ENCODE results near the gene NFIA.

NFIA gene

GRCh38 chr1:61313906-61314422, 231.6 kb downstream of the NFIA start:
- Histone ChIP-seq H4K20me1 (ENCODE audit: insufficient read depth, low read length, poor library complexity, severe bottlenecking) (no peaks in the 10 kb centered on the region), H2AFZ (ENCODE audit: low read length) (no peak overlapping the region), H3K36me3 (ENCODE audit: insufficient read depth, low read length) (no peaks in the 10 kb centered on the region), H3K27me3 (ENCODE audit: insufficient read depth, low read length, poor library complexity, severe bottlenecking) (no peaks in the 10 kb centered on the region), H3K4me2 (ENCODE audit: low read depth, low read length, poor library complexity, severe bottlenecking) (no peak overlapping the region), H3K9me2 (replicated peaks; ENCODE audit: low read depth, low read length) (no peaks in the 10 kb centered on the region), H3K9me3 (ENCODE audit: insufficient read depth, low read depth, low read length) (no peaks in the 10 kb centered on the region), H3K9ac (ENCODE audit: low read depth, low read length, poor library complexity, severe bottlenecking) (no peak overlapping the region), H3F3A (ENCODE audit: low read depth) (no peaks in the 10 kb centered on the region), H3K4me3 (ENCODE audit: low read length, poor library complexity, severe bottlenecking) (no peak overlapping the region), H3K79me2 (ENCODE audit: insufficient read depth, low read length) (no peaks in the 10 kb centered on the region), H3K4me1 (ENCODE audit: insufficient read depth, low read length, poor library complexity, severe bottlenecking) (no peaks in the 10 kb centered on the region)
- TF ChIP-seq CTCF (conservative IDR thresholded peaks at IDR 0.05; ENCODE audit: low read length) = no peak
- TF ChIP-seq EZH2phosphoT487 (IDR thresholded peaks at IDR 0.05; ENCODE audit: borderline replicate concordance) = no peak

- Histone ChIP-seq H3K36me3 (ENCODE audit: insufficient read depth, low read length) (no peaks in the 10 kb centered on the region), H4K20me1 (ENCODE audit: insufficient read depth, low read length, poor library complexity, severe bottlenecking) (no peaks in the 10 kb centered on the region), H3K4me2 (ENCODE audit: low read depth, low read length, poor library complexity, severe bottlenecking) (no peak overlapping the region), H3K4me3 (ENCODE audit: low read length, poor library complexity, severe bottlenecking) (no peak overlapping the region), H3K27me3 (ENCODE audit: insufficient read depth, low read length, poor library complexity, severe bottlenecking) (no peaks in the 10 kb centered on the region), H3K9me3 (ENCODE audit: insufficient read depth, low read depth, low read length) (no peaks in the 10 kb centered on the region), H3K9ac (ENCODE audit: low read depth, low read length, poor library complexity, severe bottlenecking) (no peak overlapping the region), H2AFZ (ENCODE audit: low read length) (no peak overlapping the region), H3K9me2 (replicated peaks; ENCODE audit: low read depth, low read length) (no peaks in the 10 kb centered on the region), H3K79me2 (ENCODE audit: insufficient read depth, low read length) (no peaks in the 10 kb centered on the region), H3K4me1 (ENCODE audit: insufficient read depth, low read length, poor library complexity, severe bottlenecking) (no peaks in the 10 kb centered on the region), H3F3A (ENCODE audit: low read depth) (no peaks in the 10 kb centered on the region)
- TF ChIP-seq EZH2phosphoT487 (IDR thresholded peaks at IDR 0.05; ENCODE audit: borderline replicate concordance) (no peak), CTCF (conservative IDR thresholded peaks at IDR 0.05; ENCODE audit: low read length) (no peak)
Measured at GRCh38 chr1:61315011-61315410, 232.7 kb downstream of the NFIA start.

DNA sequence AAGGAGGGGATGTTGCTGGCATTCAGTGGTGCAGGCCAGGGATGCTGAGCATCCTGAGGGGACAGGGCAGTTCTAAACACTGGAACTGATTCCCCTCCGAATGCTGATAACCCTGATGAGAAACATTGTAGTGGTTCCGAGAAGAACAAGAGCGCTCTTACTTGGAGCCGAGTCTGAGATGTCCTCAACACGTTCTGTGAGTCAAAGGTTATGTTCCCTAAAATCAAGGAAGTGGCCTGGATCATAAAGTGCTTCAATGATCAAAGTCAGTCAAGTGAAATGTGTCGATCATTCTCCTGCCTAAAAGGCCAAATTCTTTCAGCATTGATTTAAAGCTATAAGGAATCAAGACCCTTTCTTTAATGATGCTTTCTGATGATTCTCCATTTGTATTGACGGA, 234.1 kb downstream of the NFIA start:
- Histone ChIP-seq H3K4me1 (ENCODE audit: insufficient read depth, low read length, poor library complexity, severe bottlenecking) (no peaks in the 10 kb centered on the region), H3K9me2 (replicated peaks; ENCODE audit: low read depth, low read length) (no peaks in the 10 kb centered on the region), H3F3A (ENCODE audit: low read depth) (no peaks in the 10 kb centered on the region), H2AFZ (ENCODE audit: low read length) (no peak overlapping the region), H3K4me3 (ENCODE audit: low read length, poor library complexity, severe bottlenecking) (no peak overlapping the region), H3K27me3 (ENCODE audit: insufficient read depth, low read length, poor library complexity, severe bottlenecking) (no peaks in the 10 kb centered on the region), H3K79me2 (ENCODE audit: insufficient read depth, low read length) (no peaks in the 10 kb centered on the region), H4K20me1 (ENCODE audit: insufficient read depth, low read length, poor library complexity, severe bottlenecking) (no peaks in the 10 kb centered on the region), H3K4me2 (ENCODE audit: low read depth, low read length, poor library complexity, severe bottlenecking) (no peak overlapping the region), H3K36me3 (ENCODE audit: insufficient read depth, low read length) (no peaks in the 10 kb centered on the region), H3K9ac (ENCODE audit: low read depth, low read length, poor library complexity, severe bottlenecking) (no peak overlapping the region), H3K9me3 (ENCODE audit: insufficient read depth, low read depth, low read length) (no peaks in the 10 kb centered on the region)
- TF ChIP-seq CTCF (conservative IDR thresholded peaks at IDR 0.05; ENCODE audit: low read length) (no peak), EZH2phosphoT487 (IDR thresholded peaks at IDR 0.05; ENCODE audit: borderline replicate concordance) (no peak)

Measured in Loucy (cell line).